AG08396 (cell line): ENCODE data around the gene FOXG1.

Experiments used
- DNase-seq: peaks from one replicate; pipeline ENCODE4 v3.0.0; 2012; ENCODE audit warnings: low spot score, mixed read lengths

The FOXG1 gene

GRCh38 chr14:28761438-28762291 is 4.9 kb upstream of the FOXG1 start:
- no peak for DNase-seq

GRCh38 chr14:28762303-28762954 is 4.2 kb upstream of the FOXG1 start:
- DNase-seq, result no peak

- no peak for DNase-seq
These were observed 3.6 kb upstream of the FOXG1 start for GRCh38 chr14:28762955-28763326.

GRCh38 chr14:28763751-28764256 is 2.8 kb upstream of the FOXG1 start:
- no peak for DNase-seq

GRCh38 chr14:28764257-28765160 is 2.1 kb upstream of the FOXG1 start:
- no peak for DNase-seq

- no peak for DNase-seq
These were observed 1.3 kb upstream of the FOXG1 start for GRCh38 chr14:28765169-28765830.

GRCh38 chr14:28765831-28766468 is 637 bp upstream of the FOXG1 start:
- no peak for DNase-seq

- DNase-seq, result no peak
These were observed 654 bp downstream of the FOXG1 start for GRCh38 chr14:28767030-28767852.

- DNase-seq, result no peak
These were observed 1.5 kb downstream of the FOXG1 start for GRCh38 chr14:28767853-28768741.

- DNase-seq, result no peak
These were observed 2.8 kb downstream of the FOXG1 start for GRCh38 chr14:28769276-28769880.

- no peak for DNase-seq
These were observed 3.5 kb downstream of the FOXG1 start for GRCh38 chr14:28770061-28770460.

- DNase-seq, result no peak
These were observed 4.0 kb downstream of the FOXG1 start for GRCh38 chr14:28770630-28771029.

- no peak for DNase-seq
These were observed 4.6 kb downstream of the FOXG1 start for GRCh38 chr14:28771168-28771567.

- no peak for DNase-seq
These were observed 6.0 kb downstream of the FOXG1 start for GRCh38 chr14:28772613-28773012.

GRCh38 chr14:28773176-28773575 is 6.6 kb downstream of the FOXG1 start:
- no peak for DNase-seq

- DNase-seq, result peak; percentile 71
These were observed 7.5 kb downstream of the FOXG1 start for GRCh38 chr14:28773861-28774691.

GRCh38 chr14:28774764-28775735 is 8.5 kb downstream of the FOXG1 start:
- no peak for DNase-seq
